Tibial nerve (tissue), 4 donors: ENCODE data around the gene ULBP2.
A peak's percentile ranks its signal among the peaks of the same experiment; 100 is the strongest.

ENCODE experiments used
- EP300 ChIP-seq, 2 donors: sonication (generic); formaldehyde crosslinking; IDR thresholded peaks; one replicate each; pipeline ENCODE4 v1.6.1; 2017; ENCODE audit warnings: antibody characterized with exemption in 2 of 2, mild to moderate bottlenecking in 1 of 2
- POLR2A ChIP-seq, 2 donors: fragments of 450-650 bp; IDR thresholded peaks; one replicate each; pipeline ENCODE4 v1.6.1; 2017; ENCODE audit warnings: antibody characterized with exemption in 2 of 2, mild to moderate bottlenecking in 2 of 2, moderate library complexity in 2 of 2
- TF ChIP-seq, protein P1 (sequence below), 5 experiments: fragments of 200-600 bp in 3 of 5; fragments of 450-650 bp in 2 of 5; sonication (generic) in 3 of 5; IDR thresholded peaks; one replicate each; pipeline ENCODE4 v1.5.1; 2016 to 2019; ENCODE audit warnings: antibody characterized with exemption in 5 of 5, mild to moderate bottlenecking in 3 of 5, moderate library complexity in 2 of 5

DNA sequence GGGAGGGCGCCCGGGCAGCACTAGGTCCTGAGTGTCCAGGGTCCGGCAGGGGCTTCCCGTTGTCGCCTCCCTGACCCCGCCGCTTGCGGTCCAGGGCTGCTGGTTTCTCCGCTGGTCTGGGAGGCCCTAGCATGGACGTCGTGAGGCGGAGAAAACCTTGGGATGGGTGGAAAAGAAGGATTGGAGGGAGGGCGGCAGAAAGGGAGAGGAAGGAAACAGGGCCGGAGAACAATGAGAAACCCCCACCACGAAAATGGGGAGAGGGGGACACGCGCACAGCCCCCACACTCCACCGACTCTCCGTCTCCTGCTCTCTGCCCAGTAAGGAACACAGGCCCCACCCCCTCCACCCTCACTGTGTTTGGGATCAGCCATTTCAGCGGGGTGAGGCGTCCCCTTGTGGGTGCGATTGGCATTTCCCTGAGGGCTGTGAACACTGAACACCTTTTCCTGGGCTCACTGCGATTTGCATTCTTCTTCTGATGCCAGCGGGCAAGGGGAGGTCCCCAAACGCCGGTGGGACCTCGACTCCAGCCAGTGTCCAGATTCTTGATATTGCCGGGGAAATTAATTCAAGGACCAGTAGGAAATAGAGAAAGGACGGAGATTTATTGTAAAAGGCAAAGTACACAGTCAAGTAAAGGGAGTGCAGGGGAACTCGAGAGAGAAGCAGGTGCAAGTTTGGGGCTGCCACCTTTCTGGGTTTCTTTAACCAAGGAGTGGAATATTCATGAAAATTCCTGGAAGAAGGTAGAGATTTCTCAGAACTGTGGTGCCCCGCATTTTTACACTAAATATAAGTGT, 15.6 kb upstream of the ULBP2 start:
- TF ChIP-seq, protein P1, sequence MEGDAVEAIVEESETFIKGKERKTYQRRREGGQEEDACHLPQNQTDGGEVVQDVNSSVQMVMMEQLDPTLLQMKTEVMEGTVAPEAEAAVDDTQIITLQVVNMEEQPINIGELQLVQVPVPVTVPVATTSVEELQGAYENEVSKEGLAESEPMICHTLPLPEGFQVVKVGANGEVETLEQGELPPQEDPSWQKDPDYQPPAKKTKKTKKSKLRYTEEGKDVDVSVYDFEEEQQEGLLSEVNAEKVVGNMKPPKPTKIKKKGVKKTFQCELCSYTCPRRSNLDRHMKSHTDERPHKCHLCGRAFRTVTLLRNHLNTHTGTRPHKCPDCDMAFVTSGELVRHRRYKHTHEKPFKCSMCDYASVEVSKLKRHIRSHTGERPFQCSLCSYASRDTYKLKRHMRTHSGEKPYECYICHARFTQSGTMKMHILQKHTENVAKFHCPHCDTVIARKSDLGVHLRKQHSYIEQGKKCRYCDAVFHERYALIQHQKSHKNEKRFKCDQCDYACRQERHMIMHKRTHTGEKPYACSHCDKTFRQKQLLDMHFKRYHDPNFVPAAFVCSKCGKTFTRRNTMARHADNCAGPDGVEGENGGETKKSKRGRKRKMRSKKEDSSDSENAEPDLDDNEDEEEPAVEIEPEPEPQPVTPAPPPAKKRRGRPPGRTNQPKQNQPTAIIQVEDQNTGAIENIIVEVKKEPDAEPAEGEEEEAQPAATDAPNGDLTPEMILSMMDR (IDR thresholded peaks at IDR 0.05): peak; percentile 83 to 94 (median 93)
- TF ChIP-seq POLR2A (IDR thresholded peaks at IDR 0.05) (no peak), EP300 (IDR thresholded peaks at IDR 0.05) (no peak)
